Natural killer cell (primary cell): Measurements from ENCODE around the gene CACNA1C. TPM values are rescaled to one million over a fixed set of nuclear protein-coding genes. Genes with fewer than 3 reads are reported as not detected.

Experiments used
- ATAC-seq, 3 donors: fragments of 150-1000 bp in 2 of 3; fragments of 200-7000 bp in 1 of 3; cut with Tn5 transposase; 1 replicate in 1 of 3; 2 replicates in 2 of 3; pipeline ENCODE4 v1.10.0; 2021; ENCODE audit warnings: mild to moderate bottlenecking in 2 of 3, moderate library complexity in 2 of 3
- DNase-seq, 2 donors: peaks; one replicate each; pipeline versions ENCODE4 v3.0.0 to v3.0.0-alpha.2; 2013 to 2021; ENCODE audit warnings: mixed read lengths in 1 of 2
- H3K27ac ChIP-seq: one replicate; pipeline ENCODE4 v1.5.1; 2013; ENCODE audit warnings: mild to moderate bottlenecking, low read length
- H3K27me3 ChIP-seq: one replicate; pipeline ENCODE4 v1.6.1; 2013; ENCODE audit warnings: low read length; ENCODE audit not compliant: control insufficient read depth, insufficient read depth
- H3K36me3 ChIP-seq: one replicate; pipeline ENCODE4 v1.6.1; 2013; ENCODE audit warnings: low read length; ENCODE audit not compliant: control insufficient read depth, insufficient read depth
- H3K4me1 ChIP-seq: one replicate; pipeline ENCODE4 v1.6.1; 2013; ENCODE audit warnings: low read length; ENCODE audit not compliant: control insufficient read depth, insufficient read depth
- H3K4me3 ChIP-seq: one replicate; pipeline ENCODE4 v1.5.1; 2013; ENCODE audit warnings: low read length
- H3K9me3 ChIP-seq: one replicate; pipeline ENCODE4 v1.6.1; 2013; ENCODE audit warnings: low read length; ENCODE audit not compliant: control insufficient read depth, insufficient read depth
- H3K27ac Mint-ChIP-seq, 2 donors: one replicate each; pipeline ENCODE4 v1.8.0; 2022; ENCODE audit warnings: mild to moderate bottlenecking in 2 of 2, mixed read lengths in 2 of 2, moderate library complexity in 1 of 2
- H3K27me3 Mint-ChIP-seq, 2 donors: one replicate each; pipeline ENCODE4 v1.8.0; 2022; ENCODE audit warnings: low read depth in 2 of 2, mixed read lengths in 2 of 2
- H3K36me3 Mint-ChIP-seq: one replicate; pipeline ENCODE4 v1.8.0; 2022; ENCODE audit warnings: mixed read lengths
- H3K4me1 Mint-ChIP-seq, 2 donors: one replicate each; pipeline ENCODE4 v1.8.0; 2022; ENCODE audit warnings: mixed read lengths in 2 of 2
- H3K4me3 Mint-ChIP-seq: one replicate; pipeline ENCODE4 v1.8.0; 2022; ENCODE audit warnings: mild to moderate bottlenecking, moderate library complexity, mixed read lengths
- H3K9me3 Mint-ChIP-seq, 2 donors: one replicate each; pipeline ENCODE4 v1.8.0; 2022; ENCODE audit warnings: mixed read lengths in 2 of 2
- WGBS: methylation state at CpG from one replicate; pipeline ENCODE4 v1.1.7; 2013; ENCODE audit warnings: missing lambda C conversion rate; ENCODE audit not compliant: insufficient coverage; 5-methylcytosine and 5-hydroxymethylcytosine counted together
- intact Hi-C: fragments of 100-400 bp; cut with micrococcal nuclease; formaldehyde crosslinking; loops from one replicate; pipeline ENCODE4 v1.14.2; 2022
- total RNA-seq, 4 donors: library from RNA; stranded (reverse); fragments of 120-200 nt in 1 of 4; gene quantifications; one replicate each; pipeline versions ENCODE4 v1.2.3 to v1.2.4, GENCODE V29; 2013 to 2022
- TF ChIP-seq, protein P1 (sequence below): fragments of 200-600 bp; IDR thresholded peaks from one replicate; pipeline ENCODE4 v1.8.0; 2022; ENCODE audit warnings: antibody characterized with exemption

The CACNA1C gene
- total RNA-seq, 3 donors from 2014 or later (not counting 1 experiment from before 2014, with no cell fraction given): 0.07 to 0.35 (median 0.08) TPM

DNA sequence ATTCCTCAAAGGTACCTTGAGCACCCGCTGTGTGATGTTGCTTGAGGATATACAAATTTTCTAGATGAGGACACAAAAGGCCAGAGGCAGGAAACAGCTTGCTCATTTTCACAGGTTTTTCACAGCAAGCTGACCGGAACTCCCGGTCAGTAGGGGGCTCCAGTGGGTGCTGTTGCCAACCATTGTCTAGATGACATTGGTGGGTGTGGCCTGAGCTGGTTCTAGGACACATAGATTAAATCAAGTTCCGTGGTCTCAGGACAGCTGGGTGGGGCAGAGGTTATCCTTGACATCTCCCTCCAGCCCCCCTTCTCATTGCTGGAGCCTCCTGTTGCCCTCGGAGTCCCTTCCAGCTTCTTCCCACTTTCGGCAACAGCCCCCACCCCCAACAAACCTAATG, 588.4 kb downstream of the CACNA1C start:
- H3K9me3 ChIP-seq: no peaks in the 10 kb centered on the region
- Mint-ChIP-seq H3K27ac (no peak overlapping the region), H3K36me3 (no peaks in the 10 kb centered on the region), H3K4me1 (peaks cover 0 to 5% of the 10 kb centered on the region in 2 donors), H3K9me3 (no peaks in the 10 kb centered on the region), H3K27me3 (peaks cover 27 to 32% of the 10 kb centered on the region in 2 donors), H3K4me3 (no peak overlapping the region)
- intact Hi-C loops: no loop called here
- H3K27ac ChIP-seq: no peak overlapping the region
- H3K4me1 ChIP-seq: no peaks in the 10 kb centered on the region
- DNase-seq (peak in 1 of 2 donors; percentile 5), ATAC-seq (no peak)
- TF ChIP-seq, protein P1, sequence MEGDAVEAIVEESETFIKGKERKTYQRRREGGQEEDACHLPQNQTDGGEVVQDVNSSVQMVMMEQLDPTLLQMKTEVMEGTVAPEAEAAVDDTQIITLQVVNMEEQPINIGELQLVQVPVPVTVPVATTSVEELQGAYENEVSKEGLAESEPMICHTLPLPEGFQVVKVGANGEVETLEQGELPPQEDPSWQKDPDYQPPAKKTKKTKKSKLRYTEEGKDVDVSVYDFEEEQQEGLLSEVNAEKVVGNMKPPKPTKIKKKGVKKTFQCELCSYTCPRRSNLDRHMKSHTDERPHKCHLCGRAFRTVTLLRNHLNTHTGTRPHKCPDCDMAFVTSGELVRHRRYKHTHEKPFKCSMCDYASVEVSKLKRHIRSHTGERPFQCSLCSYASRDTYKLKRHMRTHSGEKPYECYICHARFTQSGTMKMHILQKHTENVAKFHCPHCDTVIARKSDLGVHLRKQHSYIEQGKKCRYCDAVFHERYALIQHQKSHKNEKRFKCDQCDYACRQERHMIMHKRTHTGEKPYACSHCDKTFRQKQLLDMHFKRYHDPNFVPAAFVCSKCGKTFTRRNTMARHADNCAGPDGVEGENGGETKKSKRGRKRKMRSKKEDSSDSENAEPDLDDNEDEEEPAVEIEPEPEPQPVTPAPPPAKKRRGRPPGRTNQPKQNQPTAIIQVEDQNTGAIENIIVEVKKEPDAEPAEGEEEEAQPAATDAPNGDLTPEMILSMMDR: no peak
- 68% methylated on average over 6 of the region's 6 CpGs for WGBS
- H3K27me3 ChIP-seq: peaks cover 5% of the 10 kb centered on the region
- H3K4me3 ChIP-seq: no peak overlapping the region
- H3K36me3 ChIP-seq: no peaks in the 10 kb centered on the region

DNA sequence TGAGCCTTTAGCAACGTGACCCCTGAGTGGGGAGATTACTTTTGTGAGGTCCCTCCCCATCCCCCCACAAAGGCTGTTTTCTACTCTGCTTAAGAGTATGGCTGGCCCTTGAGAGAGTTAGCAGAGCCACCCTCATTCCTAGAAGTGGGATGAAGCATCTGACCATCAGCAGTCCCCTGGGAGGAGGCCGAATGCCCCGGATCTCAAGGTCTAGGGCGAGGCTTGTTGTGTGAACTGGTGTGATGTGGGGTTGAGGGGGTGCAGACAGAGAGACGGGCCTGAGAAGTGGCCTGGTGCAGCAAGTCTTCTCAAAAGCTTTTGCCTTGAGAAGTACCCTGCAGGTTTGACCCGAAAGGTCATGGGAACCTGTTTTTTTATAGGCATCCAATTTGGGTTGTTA, 589.0 kb downstream of the CACNA1C start:
- Mint-ChIP-seq H3K27ac (no peak overlapping the region), H3K27me3 (peaks cover 33 to 36% of the 10 kb centered on the region in 2 donors), H3K4me1 (peaks cover 0 to 5% of the 10 kb centered on the region in 2 donors), H3K9me3 (no peaks in the 10 kb centered on the region), H3K36me3 (no peaks in the 10 kb centered on the region), H3K4me3 (no peak overlapping the region)
- Histone ChIP-seq H3K9me3 (no peaks in the 10 kb centered on the region), H3K4me3 (no peak overlapping the region), H3K27me3 (peaks cover 5% of the 10 kb centered on the region), H3K36me3 (no peaks in the 10 kb centered on the region), H3K27ac (no peak overlapping the region), H3K4me1 (no peaks in the 10 kb centered on the region)
- DNase-seq (no peak), ATAC-seq (no peak)
- 85% methylated on average over 5 of the region's 6 CpGs for WGBS
- TF ChIP-seq, protein P1: no peak
- intact Hi-C loops: no loop called here

DNA sequence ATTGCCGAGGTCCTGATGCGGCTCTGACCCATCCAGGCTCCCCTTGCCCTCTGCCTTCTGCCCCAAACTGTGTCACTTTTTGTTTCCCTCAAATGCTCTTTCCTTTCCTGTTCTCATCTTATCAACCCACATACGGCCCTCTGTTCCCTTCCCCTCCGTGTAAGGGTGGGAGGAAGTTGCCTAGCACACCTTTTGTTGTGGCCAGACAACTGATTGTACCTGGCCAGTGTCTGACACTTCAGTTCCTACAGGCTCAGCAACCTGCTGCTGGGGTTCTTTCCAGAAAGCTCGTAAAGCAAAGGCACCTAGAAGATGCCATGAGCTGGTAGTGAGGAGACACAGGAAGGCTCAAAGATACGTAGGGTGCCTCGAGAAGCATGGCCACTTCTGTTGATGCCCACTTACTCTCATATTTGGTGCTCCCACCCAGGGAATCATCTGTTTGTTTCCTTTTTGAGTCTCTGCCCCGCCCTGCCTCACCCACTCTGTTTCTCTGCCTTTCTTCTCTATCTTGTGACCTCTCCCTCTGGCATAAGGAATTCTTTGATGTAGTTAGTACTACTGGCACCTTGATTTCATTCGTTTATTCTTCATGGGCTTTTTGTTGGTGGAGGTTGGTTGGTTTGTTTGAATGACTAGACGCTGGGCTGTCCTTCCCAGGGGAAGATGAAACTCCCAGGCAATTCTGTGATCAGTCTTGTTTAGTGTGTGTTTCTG, 589.5 kb downstream of the CACNA1C start:
- Mint-ChIP-seq H3K4me3 (no peak overlapping the region), H3K9me3 (no peaks in the 10 kb centered on the region), H3K4me1 (peaks cover 0 to 5% of the 10 kb centered on the region in 2 donors), H3K27me3 (peaks cover 38 to 39% of the 10 kb centered on the region in 2 donors), H3K36me3 (no peaks in the 10 kb centered on the region), H3K27ac (no peak overlapping the region)
- TF ChIP-seq, protein P1: no peak
- peaks cover 5% of the 10 kb centered on the region for H3K27me3 ChIP-seq
- H3K4me1 ChIP-seq: no peaks in the 10 kb centered on the region
- peak in 1 of 2 donors; percentile 31 for DNase-seq
- WGBS: 46% methylated on average over 8 of the region's 10 CpGs
- no peaks in the 10 kb centered on the region for H3K36me3 ChIP-seq
- ATAC-seq: no peak
- intact Hi-C loops: no loop called here
- H3K4me3 ChIP-seq: no peak overlapping the region
- H3K27ac ChIP-seq: no peak overlapping the region
- H3K9me3 ChIP-seq: no peaks in the 10 kb centered on the region
